Measurements from ENCODE around the gene DACH1. TPM values are rescaled to one million over a fixed set of nuclear protein-coding genes. Genes with fewer than 3 reads are reported as not detected.

The DACH1 gene
- total and polyA plus RNA-seq, 2 of the 8 experiments (the other 6 are each of a cell fraction or from before 2014, with no cell fraction given): 0.12 to 0.67 TPM

DNA sequence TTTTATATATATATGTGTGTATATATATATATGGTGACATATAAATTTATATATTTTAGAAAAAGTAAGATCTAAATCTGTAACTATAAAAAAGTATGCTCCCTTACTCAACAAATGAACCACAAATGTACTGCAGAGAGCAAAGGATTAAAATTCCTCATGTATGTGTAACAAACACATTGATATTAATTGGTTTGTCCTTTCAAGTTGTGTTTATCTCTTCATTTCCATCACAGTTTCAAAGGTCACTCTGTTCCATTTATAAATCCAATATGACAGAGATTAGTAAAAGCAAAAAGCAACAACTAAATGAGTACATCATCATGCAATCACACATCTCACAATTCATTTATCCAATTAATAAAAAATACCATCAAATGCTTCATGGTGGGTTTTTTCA, 247.9 kb downstream of the DACH1 start:
- ChIA-PET POLR2A (ENCODE audit: partially characterized antibody) (no interaction called here), CTCF (ENCODE audit: partially characterized antibody) (no interaction called here)
- Histone ChIP-seq H4K8ac (ENCODE audit: extremely low read depth, insufficient read depth, low read length) (no peak overlapping the region), H3K9ac (replicated peaks in 1 of 4; ENCODE audit: extremely low read depth in 1 of 4, low read depth in 3 of 4, low read length in 3 of 4) (no peak overlapping the region), H3K4ac (replicated peaks; ENCODE audit: insufficient read length, low read depth, low read length) (no peak overlapping the region), H2BK20ac (ENCODE audit: low read length) (no peak overlapping the region), H2BK120ac (replicated peaks; ENCODE audit: low read depth, low read length) (no peak overlapping the region), H3K36me3 (ENCODE audit: control insufficient read depth in 2 of 4, insufficient read depth in 4 of 4, low read length in 3 of 4) (no peaks in the 10 kb centered on the region), H4K20me1 (replicated peaks in 1 of 2; ENCODE audit: control insufficient read depth in 1 of 2, insufficient read depth in 2 of 2, low read length in 2 of 2) (no peaks in the 10 kb centered on the region), H2AK5ac (ENCODE audit: low read depth, low read length) (no peak overlapping the region), H3K79me2 (ENCODE audit: control insufficient read depth in 1 of 2, insufficient read depth in 2 of 2, low read length in 2 of 2) (no peaks in the 10 kb centered on the region), H3K9me3 (ENCODE audit: insufficient read depth in 2 of 2, low read depth in 1 of 2, low read length in 1 of 2) (no peaks in the 10 kb centered on the region), H2BK15ac (ENCODE audit: low read length) (no peak overlapping the region), H3K4me2 (ENCODE audit: insufficient read depth in 1 of 2, low read depth in 2 of 2, low read length in 2 of 2) (no peak overlapping the region), H3K27me3 (replicated peaks in 1 of 4; ENCODE audit: control insufficient read depth in 3 of 4, extremely low read depth in 1 of 4, insufficient read depth in 3 of 4, low read length in 3 of 4) (no peaks in the 10 kb centered on the region), H3K4me3 (ENCODE audit: extremely low read depth in 1 of 4, insufficient read depth in 2 of 4, low read depth in 3 of 4, low read length in 4 of 4) (no peak overlapping the region), H3K14ac (ENCODE audit: insufficient read length) (no peak overlapping the region), H2AFZ (ENCODE audit: low read length) (no peak overlapping the region), H3K23me2 (ENCODE audit: low read depth, low read length) (no peaks in the 10 kb centered on the region), H2BK12ac (ENCODE audit: low read depth, low read length) (no peak overlapping the region), H3K18ac (ENCODE audit: extremely low read depth, low read length) (no peak overlapping the region), H3K23ac (ENCODE audit: insufficient read length) (no peak overlapping the region), H4K91ac (replicated peaks; ENCODE audit: insufficient read length, low read length) (no peak overlapping the region), H4K5ac (ENCODE audit: insufficient read length, low read depth, low read length) (no peak overlapping the region), H3K27ac (ENCODE audit: low read depth, low read length) (no peak overlapping the region), H2BK5ac (ENCODE audit: low read depth, low read length) (no peak overlapping the region), H3K79me1 (ENCODE audit: low read depth, low read length) (no peaks in the 10 kb centered on the region), H3K4me1 (replicated peaks in 1 of 4; ENCODE audit: control insufficient read depth in 3 of 4, insufficient read depth in 4 of 4, low read length in 3 of 4) (peaks cover 0 to 3% (median 0%) of the 10 kb centered on the region in 4 experiments; a peak in 1 of 7 replicates), H3K56ac (replicated peaks; ENCODE audit: insufficient read length, low read depth, low read length) (no peak overlapping the region)
- TF ChIP-seq TAF1 (IDR thresholded peaks at IDR 0.05; ENCODE audit: low read depth, low read length) (no peak), EZH2 (IDR thresholded peaks at IDR 0.05; ENCODE audit: low read depth, low read length, severe bottlenecking) (no peak)
- FAIRE-seq (no peak), DNase-seq (ENCODE audit: low read depth in 1 of 2, low spot score in 2 of 2) (no peak)

Measured in H1 (cell line).